Stimulated activated effector memory CD8-positive, alpha-beta T cell treated with anti-CD3 and anti-CD28 coated beads, Interleukin-12 subunit alpha, Interleukin-12 subunit beta, amount 100 ng/mL, for 72 hours (primary cell): Measurements from ENCODE around the gene KRTAP2-2.
"Not testable (repeated sequence)": the region's sequence is repeated elsewhere in the genome, so short reads cannot be mapped to it uniquely, and the experiment has no call there.

Experiments
- ATAC-seq: fragments of 150-1000 bp; cut with Tn5 transposase; 2 replicates; pipeline ENCODE4 v1.10.0; 2021
- DNase-seq, 2 donors: peaks; one replicate each; pipeline ENCODE4 v3.0.0; 2021 to 2022; ENCODE audit warnings: low spot score in 2 of 2
- H3K27ac Mint-ChIP-seq: one replicate; pipeline ENCODE4 v1.8.0; 2022; ENCODE audit warnings: mild to moderate bottlenecking, mixed read lengths
- H3K36me3 Mint-ChIP-seq: one replicate; pipeline ENCODE4 v1.8.0; 2022; ENCODE audit warnings: mild to moderate bottlenecking, mixed read lengths
- H3K4me1 Mint-ChIP-seq: one replicate; pipeline ENCODE4 v1.8.0; 2022; ENCODE audit warnings: mixed read lengths
- H3K4me3 Mint-ChIP-seq: one replicate; pipeline ENCODE4 v1.8.0; 2022; ENCODE audit warnings: mild to moderate bottlenecking, mixed read lengths
- H3K9me3 Mint-ChIP-seq: one replicate; pipeline ENCODE4 v1.8.0; 2022; ENCODE audit warnings: mixed read lengths

The KRTAP2-2 gene

GRCh38 chr17:41052566-41052965 lies 2.5 kb downstream of the KRTAP2-2 start:
- no peaks in the 10 kb centered on the region for H3K36me3 Mint-ChIP-seq
- ATAC-seq, result no peak

GRCh38 chr17:41049110-41049509 lies 5.9 kb downstream of the KRTAP2-2 start:
- DNase-seq (no peak), ATAC-seq (peak; percentile 60)
- H3K4me3 Mint-ChIP-seq, result no peak overlapping the region
- H3K36me3 Mint-ChIP-seq, result no peaks in the 10 kb centered on the region
- no peak overlapping the region for H3K27ac Mint-ChIP-seq
- no peaks in the 10 kb centered on the region for H3K9me3 Mint-ChIP-seq
- no peaks in the 10 kb centered on the region for H3K4me1 Mint-ChIP-seq

More at GRCh38 chr17:41052566-41052965, 2.5 kb downstream of the KRTAP2-2 start:
- Mint-ChIP-seq H3K27ac (no peak overlapping the region), H3K4me1 (no peaks in the 10 kb centered on the region), H3K4me3 (no peak overlapping the region), H3K9me3 (peaks cover under 1% of the 10 kb centered on the region)
- DNase-seq, result no peak

GRCh38 chr17:41048441-41048840 lies 6.6 kb downstream of the KRTAP2-2 start:
- peaks cover 2% of the 10 kb centered on the region for H3K9me3 Mint-ChIP-seq
- no peaks in the 10 kb centered on the region for H3K4me1 Mint-ChIP-seq
- no peaks in the 10 kb centered on the region for H3K36me3 Mint-ChIP-seq
- DNase-seq, result no peak
- ATAC-seq, result no peak
- H3K4me3 Mint-ChIP-seq, result no peak overlapping the region
- H3K27ac Mint-ChIP-seq, result no peak overlapping the region

- not testable (repeated sequence) for H3K36me3 Mint-ChIP-seq, H3K9me3 Mint-ChIP-seq, ATAC-seq, H3K4me3 Mint-ChIP-seq, H3K4me1 Mint-ChIP-seq, H3K27ac Mint-ChIP-seq, DNase-seq
These were observed 8.1 kb downstream of the KRTAP2-2 start, which contains the start of gene KRTAP2-1 for GRCh38 chr17:41046735-41047465. Gene KRTAP2-1 (minus strand): TSS chr17:41047316. CDS start chr17:41047267, 49 bp downstream.

GRCh38 chr17:41042953-41043352 lies 12.1 kb downstream of the KRTAP2-2 start:
- no peaks in the 10 kb centered on the region for H3K36me3 Mint-ChIP-seq
- DNase-seq, result no peak

GRCh38 chr17:41040783-41041571 lies 14.1 kb downstream of the KRTAP2-2 start, which contains the start of gene KRTAP1-1:
Gene KRTAP1-1 (minus strand): TSS chr17:41041450. CDS start chr17:41041397, 53 bp downstream.
- not testable (repeated sequence) for ATAC-seq, H3K27ac Mint-ChIP-seq, H3K4me3 Mint-ChIP-seq, H3K4me1 Mint-ChIP-seq, H3K9me3 Mint-ChIP-seq, H3K36me3 Mint-ChIP-seq, DNase-seq

More at GRCh38 chr17:41042953-41043352, 12.1 kb downstream of the KRTAP2-2 start:
- Mint-ChIP-seq H3K27ac (no peak overlapping the region), H3K9me3 (peaks cover 7% of the 10 kb centered on the region), H3K4me1 (no peaks in the 10 kb centered on the region), H3K4me3 (no peak overlapping the region)
- ATAC-seq, result no peak

- H3K4me3 Mint-ChIP-seq, result no peak overlapping the region
- ATAC-seq (no peak), DNase-seq (no peak)
- no peaks in the 10 kb centered on the region for H3K4me1 Mint-ChIP-seq
- no peaks in the 10 kb centered on the region for H3K36me3 Mint-ChIP-seq
- peaks cover 3% of the 10 kb centered on the region for H3K9me3 Mint-ChIP-seq
- no peak overlapping the region for H3K27ac Mint-ChIP-seq
These were observed 17.1 kb downstream of the KRTAP2-2 start for GRCh38 chr17:41037853-41038350.

GRCh38 chr17:41034346-41034935 lies 20.6 kb downstream of the KRTAP2-2 start, which contains the start of gene KRTAP1-3:
Gene KRTAP1-3 (minus strand): TSS chr17:41034874. CDS start chr17:41034821, 53 bp downstream.
- not testable (repeated sequence) for DNase-seq, H3K4me1 Mint-ChIP-seq, H3K4me3 Mint-ChIP-seq, H3K27ac Mint-ChIP-seq, H3K36me3 Mint-ChIP-seq, ATAC-seq, H3K9me3 Mint-ChIP-seq

GRCh38 chr17:41029633-41030245 lies 25.3 kb downstream of the KRTAP2-2 start, which contains the start of gene KRTAP1-4:
Gene KRTAP1-4 (minus strand): TSS chr17:41030195. CDS start chr17:41030078, 117 bp downstream.
- Mint-ChIP-seq H3K4me1 (no peaks in the 10 kb centered on the region), H3K36me3 (no peaks in the 10 kb centered on the region), H3K27ac (no peak within 1 kb of the TSS), H3K4me3 (no peak within 1 kb of the TSS), H3K9me3 (no peaks in the 10 kb centered on the region)
- ATAC-seq (no peak), DNase-seq (no peak)

- H3K27ac Mint-ChIP-seq, result no peak within 1 kb of the TSS
- ATAC-seq, result no peak
- no peaks in the 10 kb centered on the region for H3K36me3 Mint-ChIP-seq
- H3K9me3 Mint-ChIP-seq, result no peaks in the 10 kb centered on the region
- H3K4me3 Mint-ChIP-seq, result no peak within 1 kb of the TSS
- no peak for DNase-seq
- H3K4me1 Mint-ChIP-seq, result no peaks in the 10 kb centered on the region
These were observed 28.1 kb downstream of the KRTAP2-2 start, which contains the start of gene KRTAP1-5 for GRCh38 chr17:41026715-41027471. Gene KRTAP1-5 (minus strand): TSS chr17:41027208. CDS start chr17:41027155, 53 bp downstream.

GRCh38 chr17:41024697-41025096 lies 30.3 kb downstream of the KRTAP2-2 start:
- Mint-ChIP-seq H3K4me1 (no peaks in the 10 kb centered on the region), H3K4me3 (no peak overlapping the region), H3K27ac (no peak overlapping the region), H3K36me3 (no peaks in the 10 kb centered on the region), H3K9me3 (no peaks in the 10 kb centered on the region)
- DNase-seq, result no peak
- no peak for ATAC-seq

GRCh38 chr17:41020336-41020735 lies 34.7 kb downstream of the KRTAP2-2 start:
- Mint-ChIP-seq H3K4me3 (no peak overlapping the region), H3K36me3 (no peaks in the 10 kb centered on the region), H3K4me1 (no peaks in the 10 kb centered on the region), H3K9me3 (no peaks in the 10 kb centered on the region), H3K27ac (no peak overlapping the region)
- no peak for DNase-seq
- no peak for ATAC-seq

GRCh38 chr17:41019415-41019814 lies 35.6 kb downstream of the KRTAP2-2 start:
- no peak for DNase-seq
- H3K4me1 Mint-ChIP-seq, result no peaks in the 10 kb centered on the region

GRCh38 chr17:41018541-41018940 lies 36.5 kb downstream of the KRTAP2-2 start:
- DNase-seq (no peak), ATAC-seq (no peak)
- Mint-ChIP-seq H3K4me1 (no peaks in the 10 kb centered on the region), H3K4me3 (no peak overlapping the region), H3K36me3 (no peaks in the 10 kb centered on the region), H3K27ac (no peak overlapping the region), H3K9me3 (no peaks in the 10 kb centered on the region)

More at GRCh38 chr17:41019415-41019814, 35.6 kb downstream of the KRTAP2-2 start:
- Mint-ChIP-seq H3K4me3 (no peak overlapping the region), H3K27ac (no peak overlapping the region), H3K36me3 (no peaks in the 10 kb centered on the region), H3K9me3 (no peaks in the 10 kb centered on the region)
- ATAC-seq, result no peak
